Astrocyte of the cerebellum (primary cell): ENCODE data around the gene CCDC50.

ENCODE experiments used
- DNase-seq: peaks from one replicate; pipeline ENCODE4 v3.0.0-alpha.2; 2011; ENCODE audit warnings: low read depth
- H3K4me3 ChIP-seq: 2 replicates; pipeline ENCODE4 v1.5.1; 2011; ENCODE audit warnings: mild to moderate bottlenecking, low read depth, low read length, moderate library complexity
- CTCF ChIP-seq: IDR thresholded peaks from 2 replicates; pipeline ENCODE4 v1.5.1; 2012; ENCODE audit warnings: low read length, low read depth, moderate library complexity, mild to moderate bottlenecking; ENCODE audit errors: missing control alignments
- in situ Hi-C: cut with HindIII; loops from 2 replicates; pipeline ENCODE4 v1.10.0; 2017; ENCODE audit warnings: low sequenced_read_pairs

Gene CCDC50

GRCh38 chr3:191417457-191417729, 88.2 kb downstream of the CCDC50 start:
- DNase-seq = no peak
- H3K4me3 ChIP-seq = no peak overlapping the region
- in situ Hi-C loops = no loop called here
- no peak for TF ChIP-seq CTCF

- in situ Hi-C loops = loop anchor here (5.0 kb wide), 1 partner anchor 1017 kb away; no protein-coding TSS in a partner anchor
- no peak overlapping the region for H3K4me3 ChIP-seq
- no peak for DNase-seq
- TF ChIP-seq CTCF = no peak
These were observed 91.6 kb downstream of the CCDC50 start for GRCh38 chr3:191420771-191421170.

- in situ Hi-C loops = loop anchor here (5.0 kb wide), 1 partner anchor 1012 kb away; no protein-coding TSS in a partner anchor
- TF ChIP-seq CTCF = no peak
- DNase-seq = no peak
- no peak overlapping the region for H3K4me3 ChIP-seq
These were observed 95.7 kb downstream of the CCDC50 start for GRCh38 chr3:191424881-191425280.

GRCh38 chr3:191425322-191425734, 96.1 kb downstream of the CCDC50 start:
- no peak for DNase-seq
- in situ Hi-C loops = no loop called here
- no peak overlapping the region for H3K4me3 ChIP-seq
- TF ChIP-seq CTCF = no peak

- no peak for DNase-seq
- no peak overlapping the region for H3K4me3 ChIP-seq
- in situ Hi-C loops = no loop called here
- TF ChIP-seq CTCF = no peak
These were observed 97.1 kb downstream of the CCDC50 start for GRCh38 chr3:191426311-191426710.

- H3K4me3 ChIP-seq = no peak overlapping the region
- in situ Hi-C loops = no loop called here
- no peak for DNase-seq
- TF ChIP-seq CTCF = no peak
These were observed 99.0 kb downstream of the CCDC50 start for GRCh38 chr3:191428177-191428576.

- in situ Hi-C loops = no loop called here
- H3K4me3 ChIP-seq = no peak overlapping the region
- no peak for TF ChIP-seq CTCF
These were observed 100.9 kb downstream of the CCDC50 start for GRCh38 chr3:191430103-191430502.

More at GRCh38 chr3:191430103-191430502, 100.9 kb downstream of the CCDC50 start:
- no peak for DNase-seq
